ENCODE results near the gene OPRL1.

OPRL1 gene
- total RNA-seq = 2.0 to 2.5 reads per million in 2 donors

- DNase-seq = peak in 3 of 5 experiments; percentile 30 to 69 (median 40)
These were observed at the start of gene OPRL1 for GRCh38 chr20:64080013-64080812. OPRL1 (plus strand) TSS chr20:64080082; CDS start chr20:64092721, 12,639 bp downstream.

- no peak for DNase-seq
These were observed 49.3 kb upstream of the OPRL1 start for GRCh38 chr20:64030371-64031134.

GRCh38 chr20:64031822-64032314 lies 48.0 kb upstream of the OPRL1 start:
- no peak for DNase-seq

GRCh38 chr20:64032706-64033624 lies 46.9 kb upstream of the OPRL1 start:
- no peak for DNase-seq

- DNase-seq = no peak
These were observed 45.8 kb upstream of the OPRL1 start for GRCh38 chr20:64033981-64034493.

GRCh38 chr20:64035066-64035932 lies 44.6 kb upstream of the OPRL1 start:
- DNase-seq = peak in 2 of 5 experiments; percentile 24 to 93

- DNase-seq = no peak
These were observed 43.9 kb upstream of the OPRL1 start, which contains the start of gene C20orf204 for GRCh38 chr20:64035933-64036345. C20orf204 (plus strand) TSS chr20:64036182; CDS start chr20:64036324, 142 bp downstream.

GRCh38 chr20:64036346-64037198 lies 43.3 kb upstream of the OPRL1 start:
- DNase-seq = peak in 1 of 5 experiments; percentile 71

- DNase-seq = no peak
These were observed 42.7 kb upstream of the OPRL1 start for GRCh38 chr20:64037199-64037497.

- peak in 1 of 5 experiments; percentile 75 for DNase-seq
These were observed 42.2 kb upstream of the OPRL1 start for GRCh38 chr20:64037498-64038213.

- peak in 1 of 5 experiments; percentile 75 for DNase-seq
These were observed 41.7 kb upstream of the OPRL1 start for GRCh38 chr20:64038224-64038564.

GRCh38 chr20:64038565-64039292 lies 41.2 kb upstream of the OPRL1 start:
- peak; percentile 57 to 86 (median 62) for DNase-seq

GRCh38 chr20:64039293-64040160 lies 40.4 kb upstream of the OPRL1 start:
- no peak for DNase-seq

GRCh38 chr20:64040231-64041039 lies 39.4 kb upstream of the OPRL1 start:
- DNase-seq = no peak

GRCh38 chr20:64041040-64041780 lies 38.7 kb upstream of the OPRL1 start:
- DNase-seq = no peak

GRCh38 chr20:64041781-64042053 lies 38.2 kb upstream of the OPRL1 start:
- no peak for DNase-seq
